Ramos (cell line): ENCODE data around the gene SPRR4.

Experiments used
- in situ Hi-C: fragments of 300-500 bp; cut with MboI; formaldehyde crosslinking; loops from one replicate; pipeline ENCODE4 v1.14.3; 2022; ENCODE audit warnings: low sequenced_read_pairs; ENCODE audit not compliant: unreplicated experiment

SPRR4 gene, protein sequence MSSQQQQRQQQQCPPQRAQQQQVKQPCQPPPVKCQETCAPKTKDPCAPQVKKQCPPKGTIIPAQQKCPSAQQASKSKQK

DNA sequence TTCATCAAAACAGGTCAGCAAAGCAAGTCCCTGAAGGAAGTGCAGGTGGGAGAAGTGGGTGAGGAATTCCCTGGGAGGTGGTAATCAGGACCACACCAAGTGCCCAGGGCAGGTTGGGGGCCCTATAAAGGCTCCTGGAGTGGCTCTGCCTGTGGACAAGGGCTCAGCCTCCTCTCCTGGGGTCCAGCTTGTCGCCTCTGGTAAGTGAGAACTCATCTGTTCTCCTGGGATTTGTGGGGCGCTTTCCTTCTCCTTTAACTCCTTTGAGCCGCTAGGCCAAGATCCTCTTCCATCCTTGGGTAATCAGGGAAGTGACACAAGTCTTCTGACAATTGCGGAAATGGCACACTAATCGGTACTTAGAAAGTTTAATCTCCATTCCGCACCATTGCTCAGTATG is at the start of gene SPRR4:
TSS of gene SPRR4 (plus strand) at position 154 of the 400 bp plus-strand sequence. CDS start 1,243 bp downstream, outside the sequence.
- in situ Hi-C loops: no loop called here

DNA sequence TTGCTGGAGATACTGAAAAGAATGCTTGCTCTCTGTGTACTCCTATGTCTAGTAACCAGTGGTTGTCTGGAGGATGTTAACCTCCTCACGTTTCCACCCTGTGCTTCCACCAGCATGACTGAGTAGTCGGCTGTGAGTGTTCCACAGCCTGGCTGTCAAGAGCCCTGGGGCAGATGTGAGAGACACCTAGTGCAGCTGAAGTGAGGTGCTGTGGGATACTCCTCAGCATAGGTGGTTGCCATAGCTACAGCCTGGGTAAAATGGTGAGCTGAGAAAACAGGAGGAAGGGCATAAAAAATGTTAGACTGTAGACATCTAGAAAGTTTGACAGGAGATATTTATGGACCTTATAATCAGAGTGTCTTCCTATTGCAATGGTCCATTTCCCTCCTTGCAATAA is 46.3 kb upstream of the SPRR4 start:
- in situ Hi-C loops: no loop called here

DNA sequence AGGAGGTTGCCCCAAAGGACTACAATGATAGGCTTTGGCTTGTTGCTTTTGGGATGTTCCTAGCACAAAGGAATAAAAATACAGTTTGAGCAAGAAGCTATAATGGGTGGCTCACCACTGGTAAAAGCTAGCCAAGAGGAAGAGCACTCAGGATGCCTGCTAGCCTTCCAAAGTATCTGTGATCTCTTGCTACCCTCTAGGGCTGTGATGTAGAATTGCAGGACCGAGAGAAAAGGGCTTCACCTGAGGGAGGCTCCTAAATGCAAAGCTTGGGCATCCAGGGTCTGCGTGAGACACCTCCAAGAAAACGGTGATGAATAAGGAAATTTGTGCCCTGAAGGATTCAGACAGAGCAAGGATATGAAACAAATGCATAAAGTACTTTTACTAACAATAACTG is 44.4 kb upstream of the SPRR4 start:
- in situ Hi-C loops: no loop called here

DNA sequence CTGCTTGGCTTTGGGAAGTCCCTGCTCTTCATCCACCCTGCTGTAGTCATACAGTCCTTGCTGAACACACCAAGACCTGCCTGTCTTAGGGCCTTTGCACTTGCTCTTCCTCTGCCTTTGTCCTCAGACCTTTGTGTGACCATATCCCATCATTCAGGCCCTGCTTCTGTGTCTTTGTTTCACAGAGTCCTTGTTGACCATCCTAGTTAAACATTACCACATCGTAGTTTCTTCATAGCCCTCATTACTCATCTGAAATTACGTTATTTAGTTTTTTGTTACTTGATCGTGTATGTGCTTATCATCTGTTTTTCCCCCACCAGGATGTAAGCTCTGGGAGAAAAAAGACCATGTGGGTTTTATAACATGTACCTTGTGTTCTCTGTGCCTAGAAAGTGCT is 41.8 kb upstream of the SPRR4 start:
- in situ Hi-C loops: no loop called here

DNA sequence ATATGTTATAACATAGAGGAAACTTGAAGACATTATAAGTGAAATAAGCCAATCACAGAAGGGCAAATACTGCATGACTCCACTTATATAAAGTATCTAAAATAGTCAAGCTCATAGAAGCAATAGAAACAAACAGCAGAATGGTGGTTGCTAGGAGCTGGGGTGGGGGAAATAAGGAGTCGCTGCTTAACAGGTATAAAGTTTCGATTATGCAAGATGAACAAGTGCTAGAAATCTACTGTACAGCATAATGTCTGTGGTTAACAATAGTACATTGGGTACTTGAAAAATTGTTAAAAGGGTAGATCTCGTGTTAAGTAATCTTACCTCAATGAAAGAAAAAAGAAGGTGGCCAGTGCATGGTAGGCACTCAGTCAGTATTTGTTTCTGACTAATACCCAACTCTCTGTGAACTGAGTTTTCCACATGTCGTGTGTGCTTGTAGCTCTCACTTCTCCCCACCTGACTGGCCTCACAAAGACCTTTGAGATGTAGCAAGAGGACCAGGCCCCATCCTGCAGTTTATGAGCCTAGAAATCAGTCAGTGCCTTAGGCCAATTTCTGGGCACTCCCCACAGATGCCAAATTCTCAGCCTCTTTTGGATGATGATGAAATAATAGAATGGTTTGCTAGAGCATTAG is 38.2 kb upstream of the SPRR4 start:
- in situ Hi-C loops: no loop called here

DNA sequence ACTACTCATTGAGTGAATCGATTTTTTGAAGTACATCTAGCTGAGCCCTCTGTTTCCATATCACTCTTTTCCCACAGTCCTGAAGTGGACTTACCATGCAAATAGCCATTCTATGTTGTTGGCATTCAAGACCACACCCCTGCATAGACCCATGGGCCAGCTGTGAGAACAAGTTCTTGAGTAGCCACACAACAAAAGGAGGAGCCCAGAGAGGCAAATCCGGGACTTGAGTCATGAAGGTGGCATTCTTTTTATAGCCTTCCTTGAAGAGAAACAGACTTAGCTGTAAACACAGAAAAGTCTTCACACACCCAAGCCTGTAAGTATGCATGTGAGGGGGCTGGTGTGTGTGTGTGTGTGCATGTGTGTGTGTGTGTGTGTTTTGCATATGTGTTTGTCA is 37.3 kb upstream of the SPRR4 start:
- in situ Hi-C loops: no loop called here

DNA sequence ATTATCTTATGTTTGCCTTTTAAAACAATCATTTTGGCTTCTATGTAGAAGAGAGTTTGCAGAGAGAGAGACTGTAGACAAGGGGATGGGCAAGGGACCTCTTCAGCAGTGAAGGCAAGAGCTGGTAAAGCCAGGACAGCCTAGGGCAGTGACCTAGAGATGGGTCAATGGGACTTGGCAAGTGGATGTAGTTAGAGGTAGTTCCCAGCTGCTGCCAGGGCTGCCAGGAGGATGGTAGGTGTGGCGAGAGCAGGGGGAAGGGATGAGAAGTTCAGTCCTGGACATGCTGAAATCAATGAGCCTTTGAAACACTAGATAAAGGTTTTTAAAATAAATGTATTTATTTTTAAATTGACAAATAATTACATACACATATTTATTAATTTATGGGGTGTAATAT is 29.8 kb upstream of the SPRR4 start:
- in situ Hi-C loops: no loop called here

DNA sequence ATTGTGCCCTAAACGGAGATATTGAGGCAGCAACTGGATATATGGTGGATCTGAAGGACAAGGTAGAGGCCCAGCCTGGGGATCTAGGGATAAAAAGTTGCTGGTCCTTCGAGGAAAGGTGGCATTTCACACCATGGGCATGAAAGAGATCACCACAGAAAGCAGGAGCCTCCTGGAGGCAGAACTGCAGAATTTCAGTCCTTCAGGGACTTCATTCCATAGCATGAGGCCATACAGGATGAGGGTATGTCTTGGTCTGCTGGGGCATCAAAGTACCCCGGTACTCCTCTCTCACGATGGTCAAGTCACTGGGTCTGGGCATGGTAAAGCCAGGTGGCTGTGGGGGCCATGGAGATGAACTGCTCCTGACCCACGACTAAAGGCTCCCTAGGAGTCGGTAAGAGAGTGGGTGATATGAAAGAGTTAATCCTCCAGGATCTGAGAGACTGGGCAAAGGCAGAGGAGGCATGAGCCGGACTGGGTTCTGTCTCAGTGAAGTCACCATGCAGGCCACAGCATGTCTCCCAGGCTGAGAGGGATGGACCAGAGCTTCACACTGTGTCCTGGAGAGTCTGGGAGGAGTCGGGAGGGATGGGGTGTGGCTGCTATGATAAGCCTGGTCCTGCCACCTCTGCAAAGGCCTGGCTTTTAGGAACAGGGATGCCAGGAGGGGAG is 29.3 kb upstream of the SPRR4 start:
- in situ Hi-C loops: no loop called here

DNA sequence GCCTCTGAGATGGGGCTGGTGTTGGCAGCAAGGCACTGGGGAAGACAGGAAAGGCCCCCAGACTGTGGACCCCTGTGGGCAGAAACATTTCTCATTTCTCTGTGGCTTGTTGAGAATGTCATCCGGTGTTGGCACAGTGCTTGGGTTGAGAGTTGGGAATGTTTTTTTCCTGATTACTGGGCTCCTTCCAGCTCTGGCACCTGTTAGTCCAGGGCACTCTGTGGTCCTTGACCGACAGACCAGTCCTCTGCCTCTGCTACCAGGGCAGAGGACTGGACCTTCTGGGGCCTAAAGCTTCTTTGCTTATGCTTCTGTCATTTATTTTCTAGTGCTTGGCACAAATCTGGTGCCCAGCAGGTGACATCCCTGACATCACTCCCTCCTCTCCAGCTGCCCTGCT is 28.3 kb upstream of the SPRR4 start:
- in situ Hi-C loops: no loop called here

DNA sequence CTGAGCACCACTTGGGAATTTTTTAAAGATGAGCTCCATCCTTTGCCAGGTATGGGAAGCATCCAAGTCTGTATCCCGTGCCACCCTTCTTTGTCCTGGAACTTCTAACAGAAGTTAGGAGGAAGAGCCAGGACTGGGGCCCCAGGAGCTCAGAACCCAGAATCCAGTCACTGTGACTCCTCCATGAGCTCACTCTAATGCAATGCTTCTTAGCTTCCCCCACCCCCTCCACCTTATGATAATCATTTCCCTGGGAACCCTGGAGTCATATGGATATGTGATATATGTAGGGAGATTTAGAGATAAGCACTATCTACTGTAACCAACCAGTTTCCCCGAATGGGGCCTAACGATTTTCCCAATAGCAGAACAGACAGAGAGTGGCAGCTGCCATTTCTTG is 24.2 kb upstream of the SPRR4 start:
- in situ Hi-C loops: no loop called here

DNA sequence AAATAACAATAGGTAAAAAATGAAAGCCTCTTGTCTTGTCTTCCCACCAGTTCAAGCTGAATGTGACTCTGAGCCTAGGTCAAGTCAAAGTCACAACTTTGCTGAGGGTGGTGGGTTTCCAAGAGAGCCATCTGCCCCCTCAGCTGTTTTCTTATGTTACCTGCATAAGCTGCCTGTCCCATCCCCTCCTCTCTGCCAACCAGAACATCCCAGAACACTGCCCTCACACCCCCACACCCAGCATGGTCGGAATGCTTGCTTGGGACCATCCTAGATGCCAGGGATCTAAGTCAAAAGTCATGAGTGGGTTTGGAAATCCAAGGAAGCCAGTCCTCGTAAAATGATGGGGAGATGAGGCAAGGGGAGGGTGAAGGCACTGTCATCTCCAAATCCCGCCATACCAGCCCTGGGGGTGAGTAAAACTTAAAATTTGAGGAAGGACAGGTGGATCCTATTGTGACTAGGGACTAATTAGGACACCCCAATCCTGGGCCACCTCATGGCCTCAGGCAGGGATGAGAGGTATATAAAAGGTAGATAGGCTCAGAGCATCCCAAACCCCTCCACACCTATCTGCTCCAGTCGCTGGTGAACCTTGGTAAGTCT is 23.7 kb upstream of the SPRR4 start, which contains the start of gene SPRR5:
TSS of gene SPRR5 (plus strand) at position 556 of the 606 bp plus-strand sequence. CDS start 1,349 bp downstream, outside the sequence.
- in situ Hi-C loops: no loop called here

DNA sequence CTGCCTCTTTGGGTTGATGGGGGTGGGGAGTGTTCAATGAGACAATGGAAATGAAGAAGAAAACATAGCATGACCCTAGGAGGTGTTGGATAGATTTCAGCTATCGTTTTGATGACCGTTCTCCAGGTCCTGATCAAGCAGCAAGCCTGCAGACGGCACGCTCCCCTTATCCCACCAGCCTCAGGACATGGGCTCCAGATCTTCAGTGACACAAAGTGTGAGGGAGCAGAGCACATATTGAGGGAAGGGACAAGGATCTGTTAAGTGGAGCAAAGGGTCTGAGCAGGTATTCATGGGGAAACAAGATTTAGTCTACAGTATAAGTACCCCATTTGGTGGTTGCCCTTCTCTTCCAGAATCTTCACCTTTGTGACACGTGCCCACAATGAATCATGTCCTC is 18.7 kb upstream of the SPRR4 start:
- in situ Hi-C loops: no loop called here

DNA sequence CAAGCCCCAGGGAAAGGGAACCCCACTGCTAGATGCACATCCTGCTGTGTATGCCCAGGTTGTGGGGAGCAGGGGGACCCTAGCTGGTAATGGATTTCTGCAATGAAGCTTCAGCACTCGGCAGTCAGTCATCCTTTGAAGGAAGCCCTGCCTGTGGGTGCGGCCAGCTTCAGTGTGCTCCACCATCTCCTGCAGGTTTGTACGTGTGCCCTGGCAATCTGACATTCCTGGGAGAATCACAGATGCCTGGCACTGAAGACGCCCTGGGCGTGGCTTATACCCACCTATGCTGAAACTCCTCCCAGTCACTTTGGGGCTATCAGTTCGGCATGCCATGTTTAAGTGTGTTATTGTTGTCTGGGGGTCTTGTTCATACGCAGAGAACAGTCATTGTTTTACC is 16.7 kb upstream of the SPRR4 start:
- in situ Hi-C loops: no loop called here

DNA sequence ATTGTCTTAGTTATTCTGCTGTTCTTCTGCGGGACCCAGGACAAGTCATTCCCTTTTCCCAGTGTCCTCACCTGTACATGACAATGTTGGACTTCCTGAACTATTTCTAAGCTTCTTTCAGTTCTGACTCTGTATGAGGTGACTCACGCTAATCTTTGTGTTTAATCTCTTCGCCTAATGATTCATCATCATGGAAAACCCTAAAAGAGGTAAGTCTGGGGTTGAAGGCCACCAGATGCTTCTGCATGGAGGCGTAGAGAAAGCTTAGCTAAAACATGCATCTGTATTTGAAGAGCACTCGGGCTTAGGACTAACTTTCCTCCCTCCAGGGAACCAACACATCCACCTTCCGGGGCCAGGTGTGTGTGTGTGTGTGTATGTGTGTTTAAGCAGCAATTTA is 16.0 kb upstream of the SPRR4 start:
- in situ Hi-C loops: no loop called here

DNA sequence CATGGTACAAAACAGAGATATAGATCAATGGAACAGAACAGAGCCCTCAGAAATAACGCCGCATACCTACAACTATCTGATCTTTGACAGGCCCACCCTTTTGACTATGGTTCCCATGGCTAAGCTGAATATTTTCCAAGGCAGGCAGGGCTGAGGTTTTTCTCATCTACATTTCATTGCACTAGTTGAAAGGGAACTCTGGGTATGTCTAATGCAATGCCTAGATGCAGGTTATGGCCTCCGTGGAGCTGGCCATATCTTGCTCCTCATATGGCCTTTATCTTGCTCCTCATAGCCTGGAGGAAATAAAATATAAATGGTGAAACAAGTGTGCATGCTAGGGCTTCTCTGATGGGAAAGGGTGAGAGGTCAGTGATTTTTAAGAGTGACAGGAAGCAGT is 12.9 kb upstream of the SPRR4 start:
- in situ Hi-C loops: no loop called here

DNA sequence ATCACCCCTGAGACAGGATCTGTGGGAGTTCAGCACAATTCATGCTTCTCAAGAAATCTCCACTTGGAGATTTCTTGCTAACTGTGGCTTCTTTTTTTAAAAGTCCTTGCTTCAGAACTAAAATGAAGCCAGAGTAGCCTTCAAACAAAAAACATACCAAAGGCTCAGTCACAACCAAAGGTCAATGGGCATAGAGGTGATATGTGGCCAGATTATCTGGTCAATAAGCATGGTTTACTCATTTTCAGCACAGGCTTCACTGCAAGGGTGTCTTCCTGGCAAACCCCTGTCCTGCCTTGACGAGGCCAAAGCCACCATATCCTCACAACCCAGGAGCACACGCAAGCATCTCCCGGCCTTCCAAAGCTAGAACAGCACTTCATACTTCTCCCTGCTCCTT is 11.2 kb upstream of the SPRR4 start:
- in situ Hi-C loops: no loop called here

DNA sequence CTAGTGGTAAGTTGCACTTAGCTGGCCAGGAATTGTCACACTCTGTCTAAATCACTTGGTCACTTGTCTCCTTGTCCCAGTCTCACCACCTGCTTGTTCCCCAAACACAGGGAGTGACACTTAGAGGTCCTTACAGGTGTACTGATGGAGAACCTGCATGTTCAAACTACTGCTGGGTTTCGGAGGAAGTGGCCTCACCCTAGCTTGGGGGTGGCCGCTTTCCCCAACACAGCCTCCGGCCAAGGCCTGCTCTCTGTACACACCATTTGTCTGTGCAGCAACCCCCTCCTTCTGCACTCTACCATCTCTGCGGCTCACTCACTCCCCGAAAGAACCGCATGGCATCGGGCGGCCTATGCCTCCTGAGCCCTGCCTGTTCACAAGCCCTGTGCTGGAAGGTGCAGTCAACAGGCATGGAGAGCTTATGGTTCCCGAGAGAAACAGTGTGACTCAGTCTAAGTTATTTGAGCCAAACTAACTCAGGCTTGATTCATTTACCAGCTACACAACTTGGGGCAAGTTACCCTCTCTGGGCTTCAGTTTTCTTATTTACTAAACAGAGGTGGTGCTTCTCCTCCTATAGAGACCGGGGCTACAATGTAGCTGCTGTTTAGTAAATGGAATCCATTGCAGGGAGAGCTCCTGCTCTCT is 10.5 kb upstream of the SPRR4 start:
- in situ Hi-C loops: no loop called here

DNA sequence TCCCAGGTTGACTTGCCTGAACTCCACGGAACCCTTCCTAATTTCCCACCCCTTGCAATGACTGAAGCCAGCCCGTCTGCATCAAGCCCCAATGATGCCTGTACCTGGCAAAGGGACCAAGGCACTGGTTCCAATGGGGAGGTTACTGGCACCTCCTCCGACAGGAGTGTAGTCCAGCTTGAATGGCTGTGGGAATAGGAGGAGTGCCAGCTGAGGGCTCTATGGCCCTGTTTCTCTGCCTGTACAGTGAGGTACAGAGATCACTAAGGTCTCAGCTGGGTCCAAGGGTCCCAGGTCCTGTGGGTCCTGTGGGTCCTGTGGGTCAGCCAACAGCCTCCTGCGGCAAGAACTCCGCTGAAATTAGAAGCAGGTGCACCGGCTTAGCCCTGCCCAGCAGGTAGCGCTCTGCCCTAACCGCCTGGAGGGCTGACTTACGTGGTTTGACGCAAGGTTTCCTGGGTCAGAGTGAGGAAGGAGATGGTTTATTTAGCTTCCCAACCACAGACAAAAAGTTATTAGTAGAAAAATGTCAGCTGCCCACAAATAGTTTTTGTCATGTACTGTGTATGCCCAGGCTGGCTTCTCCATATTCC is 9.9 kb upstream of the SPRR4 start:
- in situ Hi-C loops: no loop called here

DNA sequence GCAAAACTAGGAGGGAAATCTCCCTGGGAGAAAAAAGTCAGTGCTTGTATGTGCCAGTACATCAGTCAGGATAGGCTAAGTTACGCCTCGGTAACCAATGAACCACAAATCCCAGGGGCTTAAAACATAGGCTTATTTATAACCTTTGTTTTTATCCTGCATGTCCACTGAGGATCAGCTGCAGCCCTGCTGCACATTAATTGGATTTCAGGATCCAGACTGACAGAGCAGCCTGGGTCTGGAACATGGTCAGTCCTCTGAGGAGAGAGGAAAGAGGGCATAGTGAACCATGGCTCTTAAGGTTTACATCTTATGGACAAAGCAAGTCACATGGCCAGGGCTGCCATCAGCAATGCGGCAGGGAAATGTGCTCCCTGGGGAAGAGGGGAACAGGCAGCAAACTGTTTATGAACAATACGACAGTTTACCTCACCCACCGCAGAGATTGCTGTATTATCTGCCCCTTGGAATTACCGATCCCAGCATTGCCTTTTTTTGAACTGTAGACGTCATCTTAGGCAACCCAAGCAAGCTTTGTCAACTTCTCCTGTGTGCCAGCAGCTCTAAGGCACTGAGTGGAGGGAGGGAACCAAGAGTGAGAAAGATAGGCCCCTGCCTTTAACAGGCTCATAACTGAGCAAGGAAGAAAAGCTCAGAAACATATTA is 9.1 kb upstream of the SPRR4 start:
- in situ Hi-C loops: no loop called here

DNA sequence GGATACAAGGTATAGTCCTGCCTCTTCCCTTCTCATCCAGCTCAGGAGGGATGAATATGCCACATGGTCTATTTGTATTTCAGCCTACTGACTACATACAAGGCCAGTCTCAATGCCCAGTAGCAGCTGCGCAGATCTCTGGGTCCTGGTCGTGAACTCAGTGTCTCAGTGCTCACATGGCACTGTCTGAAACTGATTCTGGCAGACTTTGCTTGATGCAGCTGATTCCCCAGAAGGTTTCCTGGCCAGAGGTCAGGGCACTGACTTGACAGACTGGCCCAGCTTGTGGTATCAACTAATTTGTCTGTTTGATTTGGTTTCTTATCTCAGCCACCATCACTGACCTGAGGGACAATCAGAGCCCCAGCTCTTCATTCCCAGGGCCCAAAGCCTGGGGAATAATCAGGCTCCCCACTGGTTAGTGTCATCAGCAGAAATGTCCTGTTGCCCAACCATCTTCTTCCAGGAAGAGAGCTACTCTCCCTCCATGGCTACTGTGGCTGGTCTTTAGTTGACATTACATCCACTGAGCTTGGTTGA is 7.5 kb upstream of the SPRR4 start:
- in situ Hi-C loops: no loop called here
